HepG2 (cell line): ENCODE results near the gene CXorf65.

Experiments used
- AGO2 ChIP-seq: fragments of 200-400 bp; formaldehyde crosslinking; optimal IDR thresholded peaks from 2 replicates; pipeline ENCODE3; 2017; ENCODE audit warnings: mild to moderate bottlenecking, low read depth, low read length, moderate library complexity
- CREB1 ChIP-seq, 2 experiments: fragments of 450-650 bp in 1 of 2; IDR thresholded peaks; 2 replicates each; pipeline ENCODE4 v1.6.1; 2016 to 2017; ENCODE audit warnings: control low read depth in 1 of 2, mild to moderate bottlenecking in 1 of 2, missing compliant biosample characterization in 1 of 2, missing genetic modification characterization in 1 of 2
- HCFC1 ChIP-seq: fragments of 150-350 bp; IDR thresholded peaks from 2 replicates; pipeline ENCODE4 v1.6.1; 2014; ENCODE audit warnings: low read depth, low read length
- JUNB ChIP-seq: sonication (generic); formaldehyde crosslinking; IDR thresholded peaks from 2 replicates; pipeline ENCODE4 v1.8.0; 2022; ENCODE audit warnings: missing genetic modification reagents, mild to moderate bottlenecking, borderline replicate concordance
- JUND ChIP-seq: sonication (generic); formaldehyde crosslinking; IDR thresholded peaks from 2 replicates; pipeline ENCODE4 v1.8.0; 2022; ENCODE audit warnings: mild to moderate bottlenecking, missing genetic modification reagents
- NBN ChIP-seq: fragments of 450-650 bp; conservative IDR thresholded peaks from 2 replicates; pipeline ENCODE4 v1.6.1; 2017
- NFIC ChIP-seq: IDR thresholded peaks from 2 replicates; pipeline ENCODE4 v1.6.1; 2012; ENCODE audit warnings: mild to moderate bottlenecking, low read length, inconsistent platforms
- NFRKB ChIP-seq: fragments of 450-650 bp; IDR thresholded peaks from 2 replicates; pipeline ENCODE4 v1.6.1; 2017
- REST ChIP-seq, 2 experiments: IDR thresholded peaks; 2 replicates each; pipeline ENCODE4 v1.6.1; 2011 to 2012; ENCODE audit warnings: low read length in 2 of 2, borderline replicate concordance in 1 of 2, low read depth in 1 of 2, mild to moderate bottlenecking in 1 of 2, moderate library complexity in 1 of 2
- TCF7 ChIP-seq: sonication (generic); IDR thresholded peaks from 2 replicates; pipeline ENCODE4 v1.6.1; 2016; ENCODE audit warnings: antibody characterized with exemption, low read depth
- ZNF30 ChIP-seq: sonication (generic); formaldehyde crosslinking; IDR thresholded peaks from 2 replicates; pipeline ENCODE4 v1.5.0; 2020; ENCODE audit warnings: mild to moderate bottlenecking, missing genetic modification reagents
- ZNF816 ChIP-seq: sonication (generic); formaldehyde crosslinking; IDR thresholded peaks from 2 replicates; pipeline ENCODE4 v1.8.0; 2022; ENCODE audit warnings: missing genetic modification reagents, mild to moderate bottlenecking, borderline replicate concordance
- TF ChIP-seq, protein P1 (sequence below): sonication (generic); formaldehyde crosslinking; IDR thresholded peaks from 2 replicates; pipeline ENCODE4 v1.5.0; 2020; ENCODE audit warnings: missing genetic modification reagents

DNA sequence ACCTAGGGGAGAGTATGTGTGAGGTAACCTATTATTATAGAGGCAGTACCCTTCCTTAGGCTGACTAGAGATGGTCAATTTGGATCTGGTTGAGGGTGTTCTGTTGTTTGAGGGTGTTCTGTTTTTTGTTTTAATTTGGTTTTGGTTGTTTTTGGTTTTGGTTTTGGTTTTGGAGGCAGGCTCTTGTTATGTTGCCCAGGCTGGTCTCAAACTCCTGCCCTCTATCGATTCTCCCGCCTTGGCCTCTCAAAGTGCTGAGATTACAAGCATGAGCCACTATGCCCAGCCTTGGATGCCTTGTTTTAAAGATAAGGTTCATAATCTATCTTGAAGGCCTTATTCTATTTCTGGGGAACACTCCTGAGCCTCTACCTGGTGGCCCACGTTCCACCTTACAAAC is 912 bp downstream of the CXorf65 start:
- TF ChIP-seq ZNF816 (CRISPR knock-in tag) (no peak), JUNB (CRISPR knock-in tag) (no peak), JUND (no peak), NFRKB (no peak), NFIC (no peak), NBN (no peak), AGO2 (no peak), REST (IDR thresholded peaks at IDR 0.05; ENCODE audit: borderline replicate concordance in 1 of 2, low read depth in 1 of 2, low read length in 2 of 2) (no peak), HCFC1 (no peak), ZNF30 (CRISPR knock-in tag) (no peak), TCF7 (no peak), CREB1 (IDR thresholded peaks at IDR 0.05) (no peak), CREB1 (CRISPR knock-in tag; IDR thresholded peaks at IDR 0.05) (no peak)
- TF ChIP-seq, protein P1, sequence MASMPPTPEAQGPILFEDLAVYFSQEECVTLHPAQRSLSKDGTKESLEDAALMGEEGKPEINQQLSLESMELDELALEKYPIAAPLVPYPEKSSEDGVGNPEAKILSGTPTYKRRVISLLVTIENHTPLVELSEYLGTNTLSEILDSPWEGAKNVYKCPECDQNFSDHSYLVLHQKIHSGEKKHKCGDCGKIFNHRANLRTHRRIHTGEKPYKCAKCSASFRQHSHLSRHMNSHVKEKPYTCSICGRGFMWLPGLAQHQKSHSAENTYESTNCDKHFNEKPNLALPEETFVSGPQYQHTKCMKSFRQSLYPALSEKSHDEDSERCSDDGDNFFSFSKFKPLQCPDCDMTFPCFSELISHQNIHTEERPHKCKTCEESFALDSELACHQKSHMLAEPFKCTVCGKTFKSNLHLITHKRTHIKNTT (CRISPR knock-in tag), result no peak
